Stimulated activated CD4-positive, alpha-beta T cell treated with anti-CD3 and anti-CD28 coated beads, Interleukin-4, amount 100 ng/mL, for 4 hours (primary cell): ENCODE measurements around the gene QRICH2.
A peak's percentile ranks its signal among the peaks of the same experiment; 100 is the strongest.
"Not testable (repeated sequence)": the region's sequence is repeated elsewhere in the genome, so short reads cannot be mapped to it uniquely, and the experiment has no call there.

Experiments
- DNase-seq, 2 experiments: peaks; one replicate each; pipeline ENCODE4 v3.0.0-alpha.2; 2020

QRICH2 gene

DNA sequence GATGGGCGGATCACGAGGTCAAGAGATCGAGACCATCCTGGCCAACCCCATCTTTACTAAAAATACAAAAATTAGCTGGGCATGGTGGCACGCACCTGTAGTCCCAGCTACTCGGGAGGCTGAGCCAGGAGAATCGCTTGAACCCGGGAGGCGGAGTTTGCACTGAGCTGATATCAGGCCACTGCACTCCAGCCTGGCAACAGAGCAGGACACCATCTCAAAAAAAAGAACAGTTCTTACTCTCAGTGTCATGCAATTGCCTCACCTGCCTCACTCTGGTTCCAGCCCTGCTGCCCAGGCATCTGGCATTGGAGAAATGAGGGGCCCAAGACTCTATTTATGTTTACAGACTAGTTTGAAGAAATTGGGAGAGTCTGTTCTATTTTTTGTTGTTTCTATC is 63.4 kb downstream of the QRICH2 start:
- DNase-seq: not testable (repeated sequence)

GRCh38 chr17:76243826-76244679 is 64.0 kb downstream of the QRICH2 start:
- no peak for DNase-seq

GRCh38 chr17:76241691-76242255 is 66.3 kb downstream of the QRICH2 start:
- no peak for DNase-seq

DNA sequence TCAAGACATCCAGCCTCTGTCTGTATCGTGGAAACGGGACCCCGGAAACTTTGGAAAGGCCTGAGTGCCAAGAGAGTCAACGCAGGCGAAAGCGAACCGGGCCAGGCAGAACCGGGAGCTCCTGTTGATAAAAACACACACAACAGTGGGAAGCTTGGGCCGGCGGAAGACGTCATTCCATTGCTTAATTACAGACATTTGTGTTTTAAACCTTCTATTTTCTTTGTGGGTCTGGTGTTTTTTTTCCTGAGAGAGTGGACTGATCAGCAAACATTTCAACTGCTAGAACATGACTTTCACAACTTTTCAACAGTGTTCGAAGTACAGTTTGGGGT is 66.9 kb downstream of the QRICH2 start:
- DNase-seq: no peak

- peak; percentile 64 to 65 for DNase-seq
Measured at GRCh38 chr17:76240461-76241203, 67.4 kb downstream of the QRICH2 start, which contains the start of gene RNF157. Gene RNF157 (minus strand): TSS chr17:76240493. CDS start chr17:76240240, 253 bp downstream.

GRCh38 chr17:76239538-76240274 is 68.4 kb downstream of the QRICH2 start:
- no peak for DNase-seq

- DNase-seq: no peak
Measured at GRCh38 chr17:76238847-76239537, 69.1 kb downstream of the QRICH2 start.

GRCh38 chr17:76237859-76238313 is 70.2 kb downstream of the QRICH2 start:
- no peak for DNase-seq

GRCh38 chr17:76236603-76237002 is 71.5 kb downstream of the QRICH2 start:
- DNase-seq: no peak

GRCh38 chr17:76235883-76236282 is 72.2 kb downstream of the QRICH2 start:
- DNase-seq: no peak

DNA sequence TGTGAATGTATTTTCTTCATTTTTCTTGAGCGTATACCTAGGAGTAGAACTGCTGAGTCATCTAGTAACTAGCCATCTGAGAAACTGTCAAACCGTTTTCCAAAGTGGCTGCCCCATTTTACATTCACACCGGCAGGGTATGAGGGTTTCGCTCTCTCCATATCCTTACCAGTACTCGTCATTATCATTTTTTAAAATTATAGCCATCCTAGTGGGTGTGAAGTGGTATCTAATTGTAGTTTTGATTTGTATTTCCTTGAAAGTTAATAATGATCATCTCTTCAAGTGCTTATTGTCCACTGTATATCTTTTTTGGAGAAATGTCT is 73.8 kb downstream of the QRICH2 start:
- DNase-seq: no peak

DNA sequence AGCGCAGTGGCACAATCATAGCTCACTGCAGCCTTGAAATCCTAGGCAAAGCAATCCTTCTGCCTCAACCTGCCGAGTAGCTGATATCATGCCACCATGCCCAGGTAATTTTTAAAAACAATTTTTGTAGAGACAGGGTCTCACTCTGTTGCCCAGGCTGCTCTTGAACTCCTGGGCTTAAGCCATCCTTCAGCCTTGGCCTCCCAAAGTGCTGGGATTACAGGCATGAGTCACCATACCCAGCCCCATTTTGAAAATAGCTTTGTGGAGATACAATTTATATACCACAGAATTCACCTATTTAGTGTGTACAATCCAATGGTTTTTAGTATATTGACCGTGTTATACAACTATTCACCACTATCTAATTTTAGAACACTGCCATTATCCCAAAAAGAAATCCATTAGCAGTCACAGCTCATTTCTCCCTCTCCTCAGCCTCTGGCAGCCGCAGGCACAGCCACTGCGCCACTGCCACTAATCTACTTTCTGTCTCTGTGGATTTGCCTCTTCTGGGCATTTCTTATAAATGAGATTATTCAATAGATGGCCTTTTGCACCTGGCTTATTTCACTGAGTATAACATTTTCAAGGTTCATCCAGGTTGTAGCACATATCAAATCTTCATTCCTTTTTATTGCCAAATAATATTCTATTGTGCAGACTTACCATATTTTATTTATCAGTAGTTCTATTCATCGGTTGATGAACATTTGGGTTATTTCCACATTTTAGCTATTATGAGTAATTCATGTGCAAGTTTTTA is 74.3 kb downstream of the QRICH2 start:
- no peak for DNase-seq

GRCh38 chr17:76232342-76232741 is 75.7 kb downstream of the QRICH2 start:
- no peak for DNase-seq

DNA sequence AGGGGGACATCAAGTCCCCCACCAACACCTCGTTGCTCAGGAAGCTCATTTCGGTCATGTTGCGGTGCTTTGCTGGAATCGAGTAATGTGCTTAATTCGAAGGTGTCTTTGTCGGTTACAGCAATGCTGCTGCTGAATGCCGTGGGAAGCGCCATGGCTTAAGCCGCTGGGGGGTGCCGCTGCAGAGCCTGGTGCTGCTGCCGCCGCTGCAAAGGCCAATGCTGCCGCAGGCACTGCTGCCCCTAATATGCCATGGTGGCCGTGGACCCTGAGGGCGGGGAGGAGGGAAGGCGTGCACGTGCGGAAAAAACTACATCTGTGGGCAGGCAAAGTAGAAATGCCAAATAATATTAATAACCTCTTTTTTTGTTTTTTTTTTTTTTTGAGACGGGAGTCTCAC is 81.3 kb downstream of the QRICH2 start:
- not testable (repeated sequence) for DNase-seq

DNA sequence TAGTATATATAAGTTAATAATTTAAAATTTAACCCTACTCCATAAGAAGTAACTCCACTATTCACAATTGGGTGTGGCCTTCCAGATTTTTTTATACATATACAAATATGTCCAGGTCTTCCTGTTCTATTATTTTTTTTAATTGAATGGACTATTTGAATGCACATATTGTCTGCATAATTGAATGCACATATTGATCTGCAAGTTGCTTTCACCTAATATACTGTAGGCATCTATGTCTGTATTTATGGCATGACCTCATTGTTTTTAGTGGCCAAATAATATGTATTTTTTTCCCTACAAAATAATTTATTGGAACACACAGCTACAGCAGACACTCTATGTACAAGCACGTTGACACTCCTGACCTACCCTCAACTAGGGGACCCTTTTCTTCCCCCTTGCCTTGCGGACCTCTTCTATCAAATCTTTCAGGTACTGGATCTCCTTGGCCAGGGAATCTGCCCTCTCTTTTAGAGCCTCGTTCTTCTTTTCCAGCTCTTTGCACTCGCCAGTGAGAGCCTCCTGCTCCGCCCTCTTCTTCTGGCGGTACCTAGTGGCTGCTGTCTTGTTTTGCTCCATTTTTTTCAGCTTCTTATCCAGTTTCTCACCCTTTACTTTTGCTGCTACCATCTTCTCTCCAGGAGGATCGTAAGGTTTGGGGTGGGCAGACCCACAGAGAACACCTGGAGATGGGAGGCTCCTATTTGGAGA is 82.5 kb downstream of the QRICH2 start:
- DNase-seq: not testable (repeated sequence)
